Mesothelial cell of epicardium (in vitro differentiated cells): ENCODE data around the gene PSME2. TPM values are rescaled to one million over a fixed set of nuclear protein-coding genes. Genes with fewer than 3 reads are reported as not detected.
A peak's percentile ranks its signal among the peaks of the same experiment; 100 is the strongest.

ENCODE experiments used
- DNase-seq, 2 experiments: peaks; one replicate each; pipeline ENCODE4 v3.0.0; 2021; ENCODE audit warnings: low spot score in 2 of 2; ENCODE audit not compliant: unreplicated experiment in 2 of 2
- H3K27ac Mint-ChIP-seq: 2 replicates; pipeline ENCODE4 v1.8.0; 2021; ENCODE audit warnings: mixed read lengths
- H3K27me3 Mint-ChIP-seq: 2 replicates; pipeline ENCODE4 v1.8.0; 2021; ENCODE audit warnings: low read depth, mixed read lengths
- H3K36me3 Mint-ChIP-seq: 2 replicates; pipeline ENCODE4 v1.8.0; 2021; ENCODE audit warnings: mixed read lengths
- H3K4me1 Mint-ChIP-seq: 2 replicates; pipeline ENCODE4 v1.8.0; 2021; ENCODE audit warnings: mixed read lengths
- H3K4me3 Mint-ChIP-seq: 2 replicates; pipeline ENCODE4 v1.8.0; 2021; ENCODE audit warnings: mild to moderate bottlenecking, moderate library complexity, mixed read lengths
- H3K9me3 Mint-ChIP-seq: 2 replicates; pipeline ENCODE4 v1.8.0; 2021; ENCODE audit warnings: mixed read lengths
- total RNA-seq: library from RNA; stranded (reverse); gene quantifications from 3 replicates; pipeline ENCODE4 v1.2.1, GENCODE V29; 2021
- TF ChIP-seq, protein P1 (sequence below): fragments of 200-600 bp; sonication (generic); IDR thresholded peaks from one replicate; pipeline ENCODE4 v1.5.0; 2021; ENCODE audit warnings: antibody characterized with exemption; ENCODE audit not compliant: unreplicated experiment

PSME2 gene
- total RNA-seq, 1 donor from 2014 or later = 148 TPM

- Mint-ChIP-seq H3K9me3 (no peaks in the 10 kb centered on the region), H3K27ac (peak overlapping the region; percentile 92), H3K27me3 (no peaks in the 10 kb centered on the region)
Measured at GRCh38 chr14:24135584-24135833, 10.9 kb downstream of the PSME2 start.

DNA sequence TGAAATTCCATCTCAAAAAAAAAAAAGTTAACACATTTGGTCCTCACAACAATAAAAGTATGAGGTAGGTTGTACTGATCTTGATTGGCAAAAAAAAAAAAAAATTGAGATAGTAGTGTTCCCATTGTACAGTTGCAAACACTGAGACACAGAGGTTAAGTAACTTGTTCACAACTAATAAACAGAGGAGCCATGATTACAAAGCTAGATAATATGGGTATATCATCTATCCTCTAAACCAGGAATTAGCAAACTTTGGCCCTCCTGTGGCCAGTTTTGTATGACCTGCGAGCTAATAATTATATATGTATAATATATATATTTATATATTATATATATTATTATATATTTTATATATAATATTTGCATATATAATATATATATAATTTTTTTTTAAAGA is 12.7 kb downstream of the PSME2 start:
- no peak for DNase-seq
- no peaks in the 10 kb centered on the region for H3K27me3 Mint-ChIP-seq
- H3K9me3 Mint-ChIP-seq = no peaks in the 10 kb centered on the region
- H3K27ac Mint-ChIP-seq = no peak overlapping the region
- H3K36me3 Mint-ChIP-seq = peaks cover 5% of the 10 kb centered on the region
- H3K4me3 Mint-ChIP-seq = no peak overlapping the region
- peaks cover 21% of the 10 kb centered on the region for H3K4me1 Mint-ChIP-seq
- TF ChIP-seq, protein P1, sequence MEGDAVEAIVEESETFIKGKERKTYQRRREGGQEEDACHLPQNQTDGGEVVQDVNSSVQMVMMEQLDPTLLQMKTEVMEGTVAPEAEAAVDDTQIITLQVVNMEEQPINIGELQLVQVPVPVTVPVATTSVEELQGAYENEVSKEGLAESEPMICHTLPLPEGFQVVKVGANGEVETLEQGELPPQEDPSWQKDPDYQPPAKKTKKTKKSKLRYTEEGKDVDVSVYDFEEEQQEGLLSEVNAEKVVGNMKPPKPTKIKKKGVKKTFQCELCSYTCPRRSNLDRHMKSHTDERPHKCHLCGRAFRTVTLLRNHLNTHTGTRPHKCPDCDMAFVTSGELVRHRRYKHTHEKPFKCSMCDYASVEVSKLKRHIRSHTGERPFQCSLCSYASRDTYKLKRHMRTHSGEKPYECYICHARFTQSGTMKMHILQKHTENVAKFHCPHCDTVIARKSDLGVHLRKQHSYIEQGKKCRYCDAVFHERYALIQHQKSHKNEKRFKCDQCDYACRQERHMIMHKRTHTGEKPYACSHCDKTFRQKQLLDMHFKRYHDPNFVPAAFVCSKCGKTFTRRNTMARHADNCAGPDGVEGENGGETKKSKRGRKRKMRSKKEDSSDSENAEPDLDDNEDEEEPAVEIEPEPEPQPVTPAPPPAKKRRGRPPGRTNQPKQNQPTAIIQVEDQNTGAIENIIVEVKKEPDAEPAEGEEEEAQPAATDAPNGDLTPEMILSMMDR = no peak

More at GRCh38 chr14:24135584-24135833, 10.9 kb downstream of the PSME2 start:
- Mint-ChIP-seq H3K4me3 (peak overlapping the region; percentile 83), H3K4me1 (peaks cover 32% of the 10 kb centered on the region), H3K36me3 (peaks cover 7% of the 10 kb centered on the region)
- DNase-seq = no peak
- TF ChIP-seq, protein P1 = no peak

DNA sequence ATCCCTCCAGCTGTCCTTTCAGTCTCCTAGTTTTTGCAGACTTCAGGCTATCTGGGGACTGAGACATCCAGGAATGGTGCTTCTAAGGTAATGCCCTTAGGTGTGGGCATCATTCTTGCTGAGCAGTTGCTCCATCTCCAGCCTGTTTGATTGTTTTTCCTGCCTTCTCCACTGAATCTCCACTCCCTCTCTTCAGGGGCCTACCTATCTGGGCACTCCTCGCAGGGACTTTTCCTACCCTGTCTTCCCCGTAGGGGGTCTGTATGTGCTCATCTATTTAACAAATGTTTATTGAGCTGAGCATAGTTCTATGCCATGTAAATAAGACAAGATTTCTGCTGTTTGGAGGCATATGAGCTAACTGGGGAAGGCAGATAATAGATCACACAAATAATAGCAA is 13.4 kb downstream of the PSME2 start:
- H3K27ac Mint-ChIP-seq = no peak overlapping the region
- H3K9me3 Mint-ChIP-seq = no peaks in the 10 kb centered on the region
- no peaks in the 10 kb centered on the region for H3K27me3 Mint-ChIP-seq
- peaks cover 18% of the 10 kb centered on the region for H3K4me1 Mint-ChIP-seq
- peaks cover 2% of the 10 kb centered on the region for H3K36me3 Mint-ChIP-seq
- no peak overlapping the region for H3K4me3 Mint-ChIP-seq
- TF ChIP-seq, protein P1 = no peak
- DNase-seq = no peak

- peaks cover 1% of the 10 kb centered on the region for H3K36me3 Mint-ChIP-seq
- DNase-seq = no peak
- H3K27ac Mint-ChIP-seq = no peak overlapping the region
- H3K27me3 Mint-ChIP-seq = no peaks in the 10 kb centered on the region
- no peaks in the 10 kb centered on the region for H3K9me3 Mint-ChIP-seq
- H3K4me1 Mint-ChIP-seq = peaks cover 14% of the 10 kb centered on the region
- TF ChIP-seq, protein P1 = no peak
- no peak overlapping the region for H3K4me3 Mint-ChIP-seq
Measured at GRCh38 chr14:24132061-24132685, 14.2 kb downstream of the PSME2 start.

GRCh38 chr14:24131549-24131966 is 14.9 kb downstream of the PSME2 start:
- no peak overlapping the region for H3K27ac Mint-ChIP-seq

More at GRCh38 chr14:24131549-24131966, 14.9 kb downstream of the PSME2 start:
- TF ChIP-seq, protein P1 = no peak
- Mint-ChIP-seq H3K36me3 (no peaks in the 10 kb centered on the region), H3K4me3 (no peak overlapping the region), H3K27me3 (no peaks in the 10 kb centered on the region), H3K4me1 (peaks cover 8% of the 10 kb centered on the region), H3K9me3 (no peaks in the 10 kb centered on the region)
- no peak for DNase-seq
